Smooth muscle cell (in vitro differentiated cells): ENCODE data around the gene C5orf46. TPM values are rescaled to one million over a fixed set of nuclear protein-coding genes. Genes with fewer than 3 reads are reported as not detected.
A peak's percentile ranks its signal among the peaks of the same experiment; 100 is the strongest.

Experiments
- DNase-seq: peaks from one replicate; lab custom pipeline; 2025; ENCODE audit not compliant: unreplicated experiment; lab: John Stamatoyannopoulos, UW
- H2AFZ ChIP-seq: fragments of 200-600 bp; sonication (generic); 2 replicates; pipeline ENCODE4 v1.6.0; 2016; ENCODE audit warnings: antibody characterized with exemption, low read depth, mild to moderate bottlenecking
- H3F3A ChIP-seq: fragments of 200-600 bp; sonication (generic); 2 replicates; pipeline ENCODE4 v1.6.0; 2017; ENCODE audit warnings: antibody characterized with exemption, low read depth
- H3K27ac ChIP-seq: fragments of 200-600 bp; sonication (generic); 2 replicates; pipeline ENCODE4 v1.5.1; 2016; ENCODE audit warnings: low read depth, mild to moderate bottlenecking
- H3K27me3 ChIP-seq: fragments of 200-600 bp; sonication (generic); 2 replicates; pipeline ENCODE4 v1.6.1; 2016; ENCODE audit warnings: low read depth, mild to moderate bottlenecking
- H3K36me3 ChIP-seq: fragments of 200-600 bp; sonication (generic); 2 replicates; pipeline ENCODE4 v1.5.1; 2016; ENCODE audit warnings: low read depth
- H3K4me1 ChIP-seq: fragments of 200-600 bp; sonication (generic); 2 replicates; pipeline ENCODE4 v1.5.1; 2016; ENCODE audit warnings: low read depth
- H3K4me2 ChIP-seq: fragments of 200-600 bp; sonication (generic); 2 replicates; pipeline ENCODE4 v1.6.0; 2016; ENCODE audit warnings: mild to moderate bottlenecking
- H3K4me3 ChIP-seq: fragments of 200-600 bp; sonication (generic); 2 replicates; pipeline ENCODE4 v1.5.1; 2016; ENCODE audit warnings: mild to moderate bottlenecking
- H3K79me2 ChIP-seq: fragments of 200-600 bp; sonication (generic); 2 replicates; pipeline ENCODE4 v1.6.0; 2016; ENCODE audit warnings: low read depth, mild to moderate bottlenecking
- H3K9ac ChIP-seq: fragments of 200-600 bp; sonication (generic); 2 replicates; pipeline ENCODE4 v1.6.0; 2016; ENCODE audit warnings: low read depth
- H3K9me3 ChIP-seq: fragments of 200-600 bp; sonication (generic); replicated peaks from 2 replicates; pipeline ENCODE4 v1.5.1; 2016; ENCODE audit warnings: low read depth
- H4K20me1 ChIP-seq: fragments of 200-600 bp; sonication (generic); 2 replicates; pipeline ENCODE4 v1.6.0; 2016; ENCODE audit warnings: low read depth
- CTCF ChIP-seq: fragments of 200-600 bp; sonication (generic); IDR thresholded peaks from 2 replicates; pipeline ENCODE4 v1.5.1; 2017; ENCODE audit warnings: borderline replicate concordance, mild to moderate bottlenecking, antibody characterized with exemption; ENCODE audit not compliant: insufficient read depth, poor library complexity, severe bottlenecking
- WGBS: methylation state at CpG from one replicate; pipeline ENCODE4 v1.1.7; 2016; ENCODE audit warnings: low lambda C conversion rate; 5-methylcytosine and 5-hydroxymethylcytosine counted together
- polyA plus RNA-seq: library from polyadenylated mRNA; unstranded; fragments of >200 nt; fragmentation: Nextera tagmentation; extraction: Ambion mirVana; gene quantifications from 2 replicates; pipeline ENCODE4 v1.2.1, GENCODE V29; 2016
- total RNA-seq: library from RNA; depleted of rRNA; stranded (reverse); fragments of >200 nt; gene quantifications from 2 replicates; pipeline ENCODE4 v1.2.3, GENCODE V29; 2014

The C5orf46 gene
- total and polyA plus RNA-seq, 2 experiments from 2014 or later = 10.2 to 27.1 TPM

- no peaks in the 10 kb centered on the region for H3K36me3 ChIP-seq
- TF ChIP-seq CTCF = no peak
- H3K79me2 ChIP-seq = no peaks in the 10 kb centered on the region
- H3K4me3 ChIP-seq = no peak overlapping the region
- no peaks in the 10 kb centered on the region for H4K20me1 ChIP-seq
- H3K27me3 ChIP-seq = peaks cover 44% of the 10 kb centered on the region
- DNase-seq = no peak
- H2AFZ ChIP-seq = no peak overlapping the region
- no peak overlapping the region for H3K27ac ChIP-seq
- 90% methylated on average over 3 of the region's 3 CpGs for WGBS
- H3F3A ChIP-seq = no peaks in the 10 kb centered on the region
- H3K9me3 ChIP-seq = no peaks in the 10 kb centered on the region
- H3K4me1 ChIP-seq = no peaks in the 10 kb centered on the region
- H3K4me2 ChIP-seq = no peak overlapping the region
- no peak overlapping the region for H3K9ac ChIP-seq
Observed at GRCh38 chr5:147853372-147853987, 52.9 kb downstream of the C5orf46 start.

GRCh38 chr5:147852365-147852764 is 54.0 kb downstream of the C5orf46 start:
- no peaks in the 10 kb centered on the region for H3K79me2 ChIP-seq
- peaks cover 49% of the 10 kb centered on the region for H3K27me3 ChIP-seq
- H3K4me2 ChIP-seq = no peak overlapping the region
- 82% methylated on average over 3 of the region's 3 CpGs for WGBS
- TF ChIP-seq CTCF = no peak
- H4K20me1 ChIP-seq = no peaks in the 10 kb centered on the region
- H3K9ac ChIP-seq = no peak overlapping the region
- no peaks in the 10 kb centered on the region for H3K4me1 ChIP-seq
- H3K27ac ChIP-seq = no peak overlapping the region
- no peaks in the 10 kb centered on the region for H3F3A ChIP-seq
- H3K36me3 ChIP-seq = no peaks in the 10 kb centered on the region
- no peak for DNase-seq
- no peaks in the 10 kb centered on the region for H3K9me3 ChIP-seq
- no peak overlapping the region for H3K4me3 ChIP-seq
- H2AFZ ChIP-seq = no peak overlapping the region

- H3K79me2 ChIP-seq = no peaks in the 10 kb centered on the region
- TF ChIP-seq CTCF = no peak
- H3K27me3 ChIP-seq = peaks cover 57% of the 10 kb centered on the region
- H3F3A ChIP-seq = no peaks in the 10 kb centered on the region
- no peak overlapping the region for H3K4me3 ChIP-seq
- no peaks in the 10 kb centered on the region for H3K4me1 ChIP-seq
- no peaks in the 10 kb centered on the region for H3K9me3 ChIP-seq
- 90% methylated on average over 3 of the region's 3 CpGs for WGBS
- no peaks in the 10 kb centered on the region for H3K36me3 ChIP-seq
- H3K27ac ChIP-seq = no peak overlapping the region
- DNase-seq = no peak
- no peaks in the 10 kb centered on the region for H4K20me1 ChIP-seq
- no peak overlapping the region for H3K4me2 ChIP-seq
- no peak overlapping the region for H2AFZ ChIP-seq
- H3K9ac ChIP-seq = no peak overlapping the region
Observed at GRCh38 chr5:147851578-147851977, 54.8 kb downstream of the C5orf46 start.

- WGBS = 46% methylated on average over 2 of the region's 2 CpGs
- Histone ChIP-seq H3K4me1 (no peaks in the 10 kb centered on the region), H3K79me2 (no peaks in the 10 kb centered on the region), H3K4me3 (no peak overlapping the region), H3K27ac (no peak overlapping the region), H3K27me3 (peaks cover 59% of the 10 kb centered on the region), H3K9ac (no peak overlapping the region), H3F3A (no peaks in the 10 kb centered on the region), H3K9me3 (no peaks in the 10 kb centered on the region), H2AFZ (no peak overlapping the region), H3K36me3 (no peaks in the 10 kb centered on the region), H3K4me2 (peak overlapping the region; percentile 25), H4K20me1 (no peaks in the 10 kb centered on the region)
- no peak for TF ChIP-seq CTCF
- no peak for DNase-seq
Observed at GRCh38 chr5:147849226-147849625, 57.1 kb downstream of the C5orf46 start.
